Ramos (cell line): ENCODE data around the gene TBL1Y.
"Not testable (repeated sequence)": the region's sequence is repeated elsewhere in the genome, so short reads cannot be mapped to it uniquely, and the experiment has no call there.

Source experiments
- in situ Hi-C: fragments of 300-500 bp; cut with MboI; formaldehyde crosslinking; loops from one replicate; pipeline ENCODE4 v1.14.3; 2022; ENCODE audit warnings: low sequenced_read_pairs; ENCODE audit not compliant: unreplicated experiment

TBL1Y gene

GRCh38 chrY:6910372-6911252 lies at the start of gene TBL1Y:
TBL1Y (plus strand) TSS chrY:6910697; CDS start chrY:7025085, 114,388 bp downstream.
- in situ Hi-C loops, result no loop called here

DNA sequence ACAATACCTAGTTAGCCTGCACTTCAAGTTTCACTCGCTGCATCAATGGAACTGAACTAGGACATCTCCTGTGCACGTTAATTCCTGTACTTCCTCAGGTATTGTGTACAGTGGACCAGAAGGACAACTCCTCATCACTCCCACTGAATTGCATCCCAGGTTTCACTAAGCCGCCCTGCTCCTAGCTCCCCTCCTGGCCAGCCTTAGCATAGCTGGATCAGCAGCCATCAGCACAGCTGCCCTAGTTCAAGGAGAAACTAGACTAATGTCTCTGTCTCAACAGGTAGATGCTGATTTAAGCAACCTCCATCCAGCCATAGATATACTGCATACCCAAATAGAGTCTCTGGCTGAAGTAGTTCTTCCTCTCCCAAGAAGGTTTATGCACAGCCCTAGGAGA lies 16.0 kb upstream of the TBL1Y start:
- in situ Hi-C loops, result no loop called here

DNA sequence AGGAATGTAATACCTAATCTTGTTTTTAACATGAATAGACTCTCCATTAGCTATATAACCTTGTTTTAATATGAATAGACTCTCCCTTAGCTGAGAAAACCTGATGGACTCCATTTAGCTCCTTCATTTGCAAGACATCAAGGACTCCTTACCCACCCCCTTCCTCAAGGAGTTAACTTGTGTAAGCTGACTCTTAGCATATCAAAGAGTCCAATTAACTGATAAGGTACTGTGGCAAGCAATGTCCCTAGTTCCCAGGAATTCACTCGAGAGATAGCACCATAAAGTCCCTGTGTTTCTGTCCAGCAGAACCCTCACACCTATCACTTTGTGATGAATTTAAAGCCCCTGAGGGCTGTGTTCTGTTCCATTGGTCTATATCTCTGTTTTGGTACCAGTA lies 15.3 kb upstream of the TBL1Y start:
- in situ Hi-C loops, result no loop called here

DNA sequence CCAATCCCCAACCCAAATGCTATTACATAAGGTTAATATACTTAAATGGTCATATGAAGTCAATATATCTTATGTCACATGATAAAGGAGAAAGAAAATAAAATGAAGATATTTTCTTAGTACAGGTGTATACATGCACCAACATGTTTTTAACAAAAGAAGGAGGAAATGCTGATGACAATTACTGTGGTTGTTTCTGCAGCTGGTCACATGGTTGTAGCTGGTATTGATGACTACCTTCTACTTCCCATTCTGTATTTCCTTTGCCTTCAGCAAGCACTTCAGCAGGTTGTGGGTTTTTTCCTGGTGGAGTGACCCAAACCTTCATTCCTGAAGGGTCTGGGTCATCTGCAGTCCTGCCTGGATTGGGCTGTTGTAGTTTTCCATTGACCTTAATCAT lies 8.4 kb upstream of the TBL1Y start:
- in situ Hi-C loops, result not testable (repeated sequence)

GRCh38 chrY:6907591-6907990 lies 2.9 kb upstream of the TBL1Y start:
- in situ Hi-C loops, result no loop called here

GRCh38 chrY:6908021-6908420 lies 2.5 kb upstream of the TBL1Y start:
- in situ Hi-C loops, result not testable (repeated sequence)

DNA sequence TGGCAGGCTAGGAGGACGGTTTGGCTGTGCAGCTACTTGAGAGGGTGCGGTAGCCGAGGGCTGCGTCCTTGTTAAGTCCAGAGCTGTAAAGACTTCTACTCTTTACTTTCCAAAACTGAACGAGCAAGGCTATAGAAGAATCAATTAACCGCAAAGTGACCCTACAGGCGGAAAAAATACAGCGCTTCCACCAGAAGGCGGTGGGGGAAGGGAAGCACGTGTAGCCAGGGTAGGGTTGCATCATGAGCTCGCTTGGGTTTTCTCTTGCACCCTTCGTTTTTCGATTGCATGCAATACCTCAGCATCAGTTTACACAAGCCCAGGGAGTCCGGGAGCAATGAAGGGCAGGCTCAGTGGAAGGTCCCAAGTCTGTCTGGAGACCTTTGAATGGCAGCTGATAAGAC lies 1.4 kb upstream of the TBL1Y start:
- in situ Hi-C loops, result no loop called here

- in situ Hi-C loops, result no loop called here
These were observed 641 bp upstream of the TBL1Y start for GRCh38 chrY:6909856-6910255.

DNA sequence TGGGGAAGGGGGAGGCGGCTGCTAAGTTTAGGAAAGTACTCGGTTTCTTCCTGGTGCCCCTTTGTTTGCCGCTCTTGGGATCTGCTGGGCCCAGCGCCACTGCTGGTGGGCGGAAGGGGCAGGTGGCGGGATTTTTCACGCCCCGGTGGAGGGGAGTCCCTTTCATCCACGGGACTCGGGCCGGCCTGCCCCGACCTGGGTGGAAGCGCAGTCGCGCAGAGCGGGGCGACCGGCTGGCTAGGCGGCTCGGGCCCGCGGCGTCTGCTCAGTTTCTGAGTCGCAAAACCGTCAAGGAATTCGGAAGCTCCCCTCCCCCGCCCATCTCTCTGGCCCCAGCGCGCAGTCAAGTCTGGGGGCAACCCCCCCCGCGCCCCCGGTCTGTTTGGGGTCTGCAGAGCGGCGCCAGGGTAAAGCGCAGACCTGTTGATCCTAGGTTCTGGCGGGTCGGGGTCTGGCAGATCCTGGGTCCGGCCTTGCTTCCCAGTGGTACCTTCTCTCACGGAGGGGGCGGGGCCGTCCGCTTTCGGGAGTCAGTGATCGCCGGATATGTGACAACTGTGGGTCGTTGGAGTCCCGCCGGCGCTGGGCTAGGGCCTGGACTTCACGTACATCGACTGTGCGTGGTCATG lies 870 bp downstream of the TBL1Y start, which contains the start of gene AMELY:
Gene AMELY (minus strand): TSS at position 500 of the 629 bp plus-strand sequence. CDS start 39,144 bp downstream, outside the sequence.
- in situ Hi-C loops, result no loop called here

- in situ Hi-C loops, result no loop called here
These were observed 2.9 kb downstream of the TBL1Y start for GRCh38 chrY:6913362-6913761.

DNA sequence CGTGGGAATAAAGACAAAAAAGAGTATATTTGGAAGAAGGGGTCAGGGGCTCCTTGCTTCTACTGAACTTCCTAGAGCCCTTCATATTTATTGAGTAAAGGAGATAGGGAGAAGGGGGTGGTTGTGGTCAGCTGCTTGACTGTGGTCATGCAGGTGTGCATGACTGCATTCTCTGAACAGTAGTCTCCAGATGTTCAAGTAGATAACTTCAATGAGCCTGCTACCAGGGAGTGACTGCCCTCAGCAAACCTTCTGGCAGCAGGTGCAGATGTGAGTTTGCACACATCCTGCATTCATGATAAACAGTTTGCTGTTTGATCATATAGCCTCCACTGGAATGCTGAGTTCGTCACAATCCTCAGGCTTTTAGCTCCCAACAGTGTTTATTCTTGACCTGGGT lies 10.6 kb downstream of the TBL1Y start:
- in situ Hi-C loops, result no loop called here

- in situ Hi-C loops, result no loop called here
These were observed 17.8 kb downstream of the TBL1Y start for GRCh38 chrY:6928265-6928664.

DNA sequence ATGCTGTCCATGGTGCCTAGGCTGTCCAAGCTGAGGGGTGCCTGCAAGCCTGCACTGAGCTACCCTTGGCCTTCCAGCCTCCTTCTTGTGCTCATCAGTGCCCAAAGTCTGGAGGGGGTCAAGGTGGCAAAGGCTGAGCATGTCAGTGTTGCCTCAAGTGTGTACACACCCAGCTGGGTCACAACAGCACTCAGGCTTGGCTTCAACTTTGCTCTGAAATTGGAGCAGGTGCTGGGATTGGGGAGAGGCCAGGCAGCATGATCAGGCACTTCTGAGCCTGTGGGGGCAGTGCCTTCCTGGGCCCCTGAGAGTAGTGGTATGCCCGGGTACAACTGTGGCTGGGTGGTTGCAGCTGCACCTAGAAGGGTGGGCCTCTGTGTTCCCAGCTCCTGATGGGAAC lies 18.7 kb downstream of the TBL1Y start:
- in situ Hi-C loops, result no loop called here

DNA sequence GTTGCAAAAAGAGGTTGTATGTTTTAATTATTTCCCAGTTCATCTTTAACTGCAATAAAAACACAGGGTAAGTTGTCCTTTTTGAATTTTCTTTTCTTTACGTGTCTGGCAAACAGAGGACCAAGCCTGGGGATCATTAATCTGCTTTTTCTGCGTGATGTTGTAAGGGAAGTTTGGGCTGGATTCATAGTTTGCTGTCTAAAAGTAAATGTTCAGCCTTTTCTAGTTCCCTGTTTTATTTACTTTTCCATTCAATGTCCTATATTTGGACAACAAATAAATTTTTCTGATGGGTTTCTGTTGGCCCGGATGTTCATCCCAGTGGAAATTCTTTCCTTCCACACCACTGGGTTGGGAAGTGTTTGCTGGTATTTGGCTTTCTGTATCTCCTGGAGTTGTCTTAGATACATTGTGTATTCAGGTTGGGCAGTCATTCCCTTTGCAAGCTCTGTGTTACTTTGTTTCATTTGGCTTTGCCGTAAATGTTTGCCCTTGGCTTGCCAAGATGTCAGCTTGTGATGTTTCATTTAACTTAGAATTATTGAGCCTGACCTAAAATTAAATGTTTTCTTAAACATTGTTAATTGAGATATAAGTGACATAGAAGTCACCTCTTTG lies 21.4 kb downstream of the TBL1Y start:
- in situ Hi-C loops, result no loop called here

GRCh38 chrY:6935497-6935896 lies 25.0 kb downstream of the TBL1Y start:
- in situ Hi-C loops, result no loop called here

- in situ Hi-C loops, result no loop called here
These were observed 37.2 kb downstream of the TBL1Y start for GRCh38 chrY:6947695-6948094.

- in situ Hi-C loops, result no loop called here
These were observed 37.9 kb downstream of the TBL1Y start for GRCh38 chrY:6948378-6948777.

DNA sequence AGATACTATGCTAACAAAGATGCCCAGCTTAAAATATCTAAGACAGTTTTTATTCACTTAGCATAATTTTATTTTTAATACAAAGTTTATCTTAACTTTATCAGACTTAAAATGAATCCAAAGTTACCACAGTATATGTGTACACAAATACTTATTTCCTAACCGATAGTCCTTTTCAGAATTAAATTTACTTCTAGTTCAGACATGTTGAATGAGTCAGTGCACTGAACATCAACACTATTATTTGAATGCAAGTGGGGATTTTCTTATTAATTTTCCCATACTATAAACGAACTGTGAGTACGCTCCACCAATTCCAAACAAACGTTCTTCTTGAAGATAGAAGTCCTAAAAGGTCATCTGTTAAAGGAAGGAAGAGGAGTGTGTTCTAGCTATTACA lies 39.5 kb downstream of the TBL1Y start:
- in situ Hi-C loops, result no loop called here

GRCh38 chrY:6964732-6965131 lies 54.2 kb downstream of the TBL1Y start:
- in situ Hi-C loops, result no loop called here

DNA sequence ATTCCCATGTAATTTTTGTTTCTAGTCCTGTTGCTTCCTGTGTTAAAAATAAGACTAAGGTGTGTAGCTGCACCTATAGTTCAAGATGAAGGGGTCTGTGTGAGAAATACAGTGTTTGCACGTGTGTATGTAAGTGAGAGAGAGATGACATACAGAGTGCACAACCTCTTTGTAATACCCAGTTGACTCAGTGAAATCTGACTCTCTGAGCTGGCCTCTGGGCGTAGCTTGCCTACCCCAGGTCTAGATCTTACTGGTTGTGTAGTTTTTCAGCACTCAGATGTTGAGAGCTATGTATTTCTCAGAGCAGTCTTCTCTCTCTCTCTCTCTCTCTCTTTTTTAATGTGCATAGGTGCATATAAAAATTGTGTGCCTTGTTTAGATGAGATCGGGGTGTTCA lies 56.0 kb downstream of the TBL1Y start:
- in situ Hi-C loops, result no loop called here

GRCh38 chrY:6967736-6968135 lies 57.2 kb downstream of the TBL1Y start:
- in situ Hi-C loops, result no loop called here
